ENCODE data around the gene NATD1.

Gene NATD1

GRCh38 chr17:21248500-21248899 is 4.7 kb downstream of the NATD1 start:
- H3K36me3 ChIP-seq, result no peaks in the 10 kb centered on the region; a peak in 1 of 22 replicates
- H3K4me2 ChIP-seq, result no peak overlapping the region
- peaks cover 6 to 21% (median 18%) of the 10 kb centered on the region in 11 experiments; a peak in 21 of 22 replicates for H3K27me3 ChIP-seq
- H3K4me3 ChIP-seq, result no peak overlapping the region
- no peak overlapping the region for H3K27ac ChIP-seq
- no peak for TF ChIP-seq Cebpa-rat (IDR thresholded peaks at IDR 0.05)
- H3K9me3 ChIP-seq (replicated peaks in 1 of 11), result no peaks in the 10 kb centered on the region
- H3K9ac ChIP-seq, result no peak overlapping the region; a peak in 1 of 22 replicates
- H4K20me1 ChIP-seq, result peaks cover 0 to 61% (median 16%) of the 10 kb centered on the region in 11 experiments; a peak in 11 of 22 replicates
- H3K4me1 ChIP-seq, result peaks cover 5 to 47% (median 27%) of the 10 kb centered on the region in 10 experiments; a peak in 17 of 20 replicates

- Histone ChIP-seq H3K27ac (no peak overlapping the region), H3K4me3 (no peak overlapping the region), H3K4me2 (no peak overlapping the region), H4K20me1 (peaks cover 0 to 69% (median 16%) of the 10 kb centered on the region in 11 experiments; a peak in 11 of 22 replicates), H3K36me3 (peaks cover 0 to 5% (median 0%) of the 10 kb centered on the region in 11 experiments; a peak in 1 of 22 replicates), H3K9me3 (replicated peaks in 1 of 11) (no peaks in the 10 kb centered on the region), H3K27me3 (peaks cover 5 to 16% (median 13%) of the 10 kb centered on the region in 11 experiments; a peak in 21 of 22 replicates), H3K4me1 (peaks cover 4 to 53% (median 32%) of the 10 kb centered on the region in 10 experiments; a peak in 17 of 20 replicates), H3K9ac (no peak overlapping the region)
- no peak for TF ChIP-seq Cebpa-rat (IDR thresholded peaks at IDR 0.05)
Measured at GRCh38 chr17:21247552-21248258, 5.5 kb downstream of the NATD1 start.

- Histone ChIP-seq H3K27me3 (peaks cover 0 to 6% (median 3%) of the 10 kb centered on the region in 11 experiments; a peak in 8 of 22 replicates), H3K9ac (no peak overlapping the region), H3K36me3 (peaks cover 0 to 5% (median 0%) of the 10 kb centered on the region in 11 experiments; a peak in 1 of 22 replicates), H3K4me3 (no peak overlapping the region), H4K20me1 (peaks cover 0 to 72% (median 21%) of the 10 kb centered on the region in 11 experiments; a peak in 13 of 22 replicates), H3K4me1 (peaks cover 7 to 57% (median 36%) of the 10 kb centered on the region in 10 experiments; a peak in 19 of 20 replicates), H3K9me3 (replicated peaks in 1 of 11) (no peaks in the 10 kb centered on the region), H3K4me2 (no peak overlapping the region), H3K27ac (no peak overlapping the region)
- TF ChIP-seq Cebpa-rat (IDR thresholded peaks at IDR 0.05), result no peak
Measured at GRCh38 chr17:21246698-21247097, 6.5 kb downstream of the NATD1 start.

GRCh38 chr17:21245639-21246084 is 7.5 kb downstream of the NATD1 start:
- TF ChIP-seq Cebpa-rat (IDR thresholded peaks at IDR 0.05), result no peak
- no peak overlapping the region for H3K27ac ChIP-seq

GRCh38 chr17:21243516-21244303 is 9.5 kb downstream of the NATD1 start:
- Histone ChIP-seq H3K4me2 (peak overlapping the region in 6 of 11 experiments; percentile 7 to 69 (median 56); a peak in 7 of 22 replicates), H3K9ac (no peak overlapping the region), H3K4me3 (no peak overlapping the region), H3K36me3 (peaks cover 0 to 5% (median 0%) of the 10 kb centered on the region in 11 experiments; a peak in 1 of 22 replicates), H3K27me3 (no peaks in the 10 kb centered on the region), H3K9me3 (replicated peaks in 1 of 11) (no peaks in the 10 kb centered on the region), H3K27ac (no peak overlapping the region), H3K4me1 (peaks cover 21 to 51% (median 40%) of the 10 kb centered on the region in 10 experiments; a peak in 19 of 20 replicates), H4K20me1 (peaks cover 0 to 64% (median 15%) of the 10 kb centered on the region in 11 experiments; a peak in 12 of 22 replicates)
- TF ChIP-seq Cebpa-rat (IDR thresholded peaks at IDR 0.05), result no peak

More at GRCh38 chr17:21245639-21246084, 7.5 kb downstream of the NATD1 start:
- Histone ChIP-seq H3K4me3 (no peak overlapping the region), H4K20me1 (peaks cover 0 to 72% (median 21%) of the 10 kb centered on the region in 11 experiments; a peak in 13 of 22 replicates), H3K4me1 (peaks cover 13 to 61% (median 43%) of the 10 kb centered on the region in 10 experiments; a peak in 19 of 20 replicates), H3K36me3 (peaks cover 0 to 5% (median 0%) of the 10 kb centered on the region in 11 experiments; a peak in 1 of 22 replicates), H3K27me3 (no peaks in the 10 kb centered on the region; a peak in 2 of 22 replicates), H3K9ac (no peak overlapping the region), H3K9me3 (replicated peaks in 1 of 11) (no peaks in the 10 kb centered on the region), H3K4me2 (peak overlapping the region in 6 of 11 experiments; percentile 12 to 36 (median 24); a peak in 9 of 22 replicates)

- peaks cover 0 to 5% (median 0%) of the 10 kb centered on the region in 11 experiments; a peak in 1 of 22 replicates for H3K36me3 ChIP-seq
- peak overlapping the region in 8 of 11 experiments; percentile 35 to 69 (median 56); a peak in 17 of 22 replicates for H3K4me2 ChIP-seq
Measured at GRCh38 chr17:21242780-21243515, 10.3 kb downstream of the NATD1 start.

GRCh38 chr17:21242026-21242697 is 11.0 kb downstream of the NATD1 start:
- peak overlapping the region; percentile 17 to 69 (median 49); a peak in 20 of 22 replicates for H3K4me2 ChIP-seq
- H3K36me3 ChIP-seq, result peaks cover 0 to 5% (median 0%) of the 10 kb centered on the region in 11 experiments; a peak in 1 of 22 replicates
- H3K27me3 ChIP-seq, result no peaks in the 10 kb centered on the region
- H3K27ac ChIP-seq, result peak overlapping the region in 1 of 11 experiments; percentile 18; a peak in 1 of 22 replicates
- H4K20me1 ChIP-seq, result peaks cover 0 to 61% (median 15%) of the 10 kb centered on the region in 11 experiments; a peak in 12 of 22 replicates
- H3K9me3 ChIP-seq (replicated peaks in 1 of 11), result no peaks in the 10 kb centered on the region
- H3K4me1 ChIP-seq, result peaks cover 21 to 51% (median 40%) of the 10 kb centered on the region in 10 experiments; a peak in 19 of 20 replicates
- no peak for TF ChIP-seq Cebpa-rat (IDR thresholded peaks at IDR 0.05)
- H3K9ac ChIP-seq, result peak overlapping the region in 2 of 11 experiments; percentile 17 to 37; a peak in 2 of 22 replicates
- H3K4me3 ChIP-seq, result no peak overlapping the region

More at GRCh38 chr17:21242780-21243515, 10.3 kb downstream of the NATD1 start:
- Histone ChIP-seq H3K27me3 (no peaks in the 10 kb centered on the region), H4K20me1 (peaks cover 0 to 64% (median 15%) of the 10 kb centered on the region in 11 experiments; a peak in 12 of 22 replicates), H3K27ac (no peak overlapping the region), H3K4me1 (peaks cover 21 to 51% (median 40%) of the 10 kb centered on the region in 10 experiments; a peak in 19 of 20 replicates), H3K9me3 (replicated peaks in 1 of 11) (no peaks in the 10 kb centered on the region), H3K4me3 (no peak overlapping the region), H3K9ac (peak overlapping the region in 2 of 11 experiments; percentile 31 to 37; a peak in 1 of 22 replicates)
- TF ChIP-seq Cebpa-rat (IDR thresholded peaks at IDR 0.05), result no peak

Measured in BLaER1 treated with 17β-estradiol and CSF1 and Interleukin-3, amounts not matched to agents 10 nM and 100 nM (cell line).